Fibroblast of gingiva (primary cell): ENCODE measurements around the gene AOC1.
"Not testable (repeated sequence)": the region's sequence is repeated elsewhere in the genome, so short reads cannot be mapped to it uniquely, and the experiment has no call there.

Source experiments
- DNase-seq: peaks from one replicate; pipeline ENCODE4 v3.0.0-alpha.2; 2011; ENCODE audit warnings: low read depth

Gene AOC1, protein sequence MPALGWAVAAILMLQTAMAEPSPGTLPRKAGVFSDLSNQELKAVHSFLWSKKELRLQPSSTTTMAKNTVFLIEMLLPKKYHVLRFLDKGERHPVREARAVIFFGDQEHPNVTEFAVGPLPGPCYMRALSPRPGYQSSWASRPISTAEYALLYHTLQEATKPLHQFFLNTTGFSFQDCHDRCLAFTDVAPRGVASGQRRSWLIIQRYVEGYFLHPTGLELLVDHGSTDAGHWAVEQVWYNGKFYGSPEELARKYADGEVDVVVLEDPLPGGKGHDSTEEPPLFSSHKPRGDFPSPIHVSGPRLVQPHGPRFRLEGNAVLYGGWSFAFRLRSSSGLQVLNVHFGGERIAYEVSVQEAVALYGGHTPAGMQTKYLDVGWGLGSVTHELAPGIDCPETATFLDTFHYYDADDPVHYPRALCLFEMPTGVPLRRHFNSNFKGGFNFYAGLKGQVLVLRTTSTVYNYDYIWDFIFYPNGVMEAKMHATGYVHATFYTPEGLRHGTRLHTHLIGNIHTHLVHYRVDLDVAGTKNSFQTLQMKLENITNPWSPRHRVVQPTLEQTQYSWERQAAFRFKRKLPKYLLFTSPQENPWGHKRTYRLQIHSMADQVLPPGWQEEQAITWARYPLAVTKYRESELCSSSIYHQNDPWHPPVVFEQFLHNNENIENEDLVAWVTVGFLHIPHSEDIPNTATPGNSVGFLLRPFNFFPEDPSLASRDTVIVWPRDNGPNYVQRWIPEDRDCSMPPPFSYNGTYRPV

GRCh38 chr7:150852371-150852905 is at the start of gene AOC1:
Gene AOC1, plus strand, starts transcription at chr7:150852517. Its CDS starts 3,954 bp downstream, at chr7:150856471.
- DNase-seq: no peak

DNA sequence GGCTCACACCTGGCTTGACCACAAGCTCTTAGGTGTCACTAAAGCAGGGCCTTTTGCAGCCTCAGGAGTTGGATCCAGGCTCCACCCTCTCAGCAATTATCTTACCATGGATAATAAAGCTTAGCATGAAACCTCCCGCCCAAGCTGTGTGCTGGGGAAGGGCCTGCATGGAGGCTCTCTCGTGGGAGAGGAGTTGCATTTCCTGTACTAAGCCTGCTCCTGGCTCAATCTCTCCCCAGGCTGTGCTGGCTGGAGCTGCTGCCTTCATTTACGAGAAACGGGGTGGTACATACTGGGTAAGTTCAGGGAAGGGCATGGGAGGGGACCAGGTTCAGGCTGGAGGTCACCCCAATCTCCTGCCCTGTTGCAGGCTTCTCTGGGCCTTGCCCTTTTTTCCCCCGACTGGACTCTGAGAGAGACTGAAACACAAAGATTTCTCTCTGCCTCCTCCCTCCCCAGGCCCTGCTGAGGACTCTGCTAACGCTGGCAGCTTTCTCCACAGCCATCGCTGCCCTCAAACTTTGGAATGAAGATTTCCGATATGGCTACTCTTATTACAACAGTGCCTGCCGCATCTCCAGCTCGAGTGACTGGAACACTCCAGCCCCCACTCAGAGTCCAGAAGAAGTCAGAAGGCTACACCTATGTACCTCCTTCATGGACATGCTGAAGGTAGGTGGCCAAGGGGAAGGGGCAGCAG is 49.0 kb upstream of the AOC1 start:
- no peak for DNase-seq

GRCh38 chr7:150804802-150805201 is 47.5 kb upstream of the AOC1 start:
- no peak for DNase-seq

DNA sequence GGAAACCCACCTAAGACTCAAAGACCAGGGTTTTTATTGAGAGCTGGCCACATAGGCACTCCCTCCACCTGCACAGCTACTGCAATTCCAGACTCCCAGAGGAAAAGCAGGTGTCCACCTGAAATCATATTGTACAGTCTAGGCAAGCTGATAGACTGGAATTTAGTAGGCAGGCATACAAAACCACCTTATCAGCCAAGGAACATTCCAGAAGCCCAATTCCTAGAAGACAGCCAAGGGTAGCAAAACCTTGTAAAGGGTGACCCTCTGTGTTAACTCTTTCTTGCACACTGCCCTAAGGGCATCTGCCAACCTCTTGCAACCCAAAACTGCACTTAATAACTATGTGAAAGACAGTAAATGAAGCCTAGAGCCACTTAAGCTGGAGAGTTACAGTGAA is 46.5 kb upstream of the AOC1 start:
- DNase-seq: no peak

DNA sequence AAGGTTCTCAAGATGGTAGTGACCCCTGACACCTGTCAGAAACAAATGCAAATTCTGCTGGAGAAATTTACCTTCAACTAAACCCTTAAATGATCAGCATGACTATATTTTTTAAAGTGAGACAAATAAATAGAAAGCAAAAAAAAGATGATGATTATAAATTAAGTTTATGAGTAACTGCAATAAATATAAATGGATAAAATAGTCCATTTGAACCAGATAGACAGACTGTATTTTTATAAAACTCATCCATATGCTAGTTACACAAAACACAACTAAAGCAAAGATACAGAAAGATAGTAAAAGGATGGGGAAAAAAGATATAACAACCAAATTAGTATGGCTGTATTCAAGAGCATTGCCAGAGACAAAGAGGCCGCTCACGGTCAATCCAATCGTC is 45.9 kb upstream of the AOC1 start:
- no peak for DNase-seq

GRCh38 chr7:150806863-150807262 is 45.5 kb upstream of the AOC1 start:
- DNase-seq: no peak

GRCh38 chr7:150807616-150808438 is 44.5 kb upstream of the AOC1 start:
- DNase-seq: not testable (repeated sequence)

DNA sequence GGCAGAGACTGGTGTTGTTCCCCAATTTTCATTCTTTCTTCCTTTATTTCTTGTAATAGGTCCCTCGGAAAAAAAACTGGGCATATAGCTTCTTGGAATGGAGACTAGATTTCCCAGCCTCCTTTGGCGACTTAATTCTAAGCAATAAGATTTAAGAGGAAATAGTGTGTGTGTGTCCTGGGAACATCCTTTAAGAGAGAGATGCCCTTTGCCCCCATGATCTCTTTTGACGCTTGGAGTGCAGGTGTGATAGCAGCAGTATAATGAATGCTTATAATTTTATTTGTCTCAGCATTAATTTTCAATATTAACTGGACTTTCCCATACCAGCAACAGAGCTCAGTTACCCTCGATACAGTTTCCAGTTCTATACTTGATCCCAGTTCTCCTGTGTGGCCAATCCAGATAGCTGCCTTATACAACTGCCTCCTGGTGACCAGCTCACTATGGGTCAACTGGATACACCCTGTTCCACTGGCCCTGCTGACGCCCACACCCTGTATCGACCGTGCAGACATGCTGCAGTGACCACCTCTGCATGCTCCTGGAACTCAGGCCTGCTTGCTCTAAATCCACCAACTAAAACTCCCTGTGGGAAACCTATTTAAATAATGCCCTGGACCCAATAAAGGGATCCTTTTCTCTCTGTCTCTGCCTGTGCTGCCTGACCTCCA is 37.9 kb upstream of the AOC1 start:
- DNase-seq: no peak

DNA sequence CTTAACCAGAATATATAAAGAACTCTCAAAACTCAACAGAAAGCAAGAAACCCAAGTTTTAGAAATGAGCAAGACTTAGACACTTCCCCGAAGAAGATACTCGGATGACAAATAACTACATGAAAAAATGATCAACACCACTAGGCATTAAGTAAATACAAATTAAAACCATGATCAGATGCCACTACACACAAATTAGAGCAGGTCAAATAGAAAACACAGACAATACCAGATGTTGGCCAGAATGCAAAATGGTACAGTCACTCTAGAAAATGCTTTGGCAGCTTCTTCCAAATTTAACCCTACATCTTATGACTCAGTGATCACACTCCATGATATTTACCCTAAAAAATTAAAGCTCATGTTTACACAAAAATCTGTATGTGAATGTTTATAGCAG is 33.3 kb upstream of the AOC1 start:
- DNase-seq: no peak

GRCh38 chr7:150820148-150820547 is 32.2 kb upstream of the AOC1 start:
- no peak for DNase-seq

GRCh38 chr7:150820578-150821198 is 31.6 kb upstream of the AOC1 start:
- DNase-seq: no peak

DNA sequence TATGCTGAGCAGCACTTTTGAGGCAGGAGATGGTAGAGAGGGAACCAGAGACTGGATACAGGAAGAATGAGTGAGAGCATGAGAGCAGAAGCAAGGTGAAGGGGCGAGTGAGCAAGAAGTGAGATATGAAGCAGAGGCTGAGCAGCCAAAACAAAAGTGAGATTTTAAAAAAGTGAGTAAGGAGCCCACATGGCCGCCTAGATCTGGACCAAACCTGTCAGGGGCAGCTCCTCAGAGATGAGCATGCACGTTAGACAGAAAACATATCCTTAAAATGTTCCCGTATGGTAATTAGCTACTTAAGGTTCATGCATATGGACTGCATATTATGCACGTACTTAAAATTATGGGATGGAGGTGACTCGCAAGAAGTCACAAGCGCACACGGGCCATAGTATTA is 29.3 kb upstream of the AOC1 start:
- DNase-seq: no peak

DNA sequence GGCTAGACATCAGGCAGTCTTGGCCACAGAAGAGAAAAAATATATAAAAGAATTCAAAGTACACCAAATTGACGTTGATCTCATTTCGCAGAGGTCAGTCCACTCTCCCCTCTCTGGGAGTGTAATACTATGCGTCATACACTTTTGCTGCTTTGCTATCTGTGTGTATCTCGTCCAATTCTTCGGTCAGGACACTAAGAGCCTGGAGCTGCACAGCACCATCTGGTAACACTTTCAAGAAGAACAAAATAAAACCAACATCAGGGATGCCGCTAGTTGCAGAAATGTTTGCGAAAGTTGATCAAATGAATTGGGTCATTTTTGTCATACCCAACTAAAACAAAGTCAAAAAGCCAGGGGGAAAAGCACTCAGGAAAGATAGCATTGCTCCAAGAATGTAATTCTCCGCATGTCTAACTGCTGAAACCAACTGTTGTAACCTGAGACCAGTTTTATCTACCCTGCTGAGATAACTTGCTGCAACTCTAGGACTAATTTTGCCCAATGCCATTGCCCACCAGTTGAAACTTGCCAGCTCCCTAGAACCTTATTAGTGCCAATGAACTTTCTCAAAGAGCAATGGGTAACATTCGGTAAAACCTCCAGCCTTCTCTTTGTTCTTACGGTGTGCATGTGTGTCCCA is 28.7 kb upstream of the AOC1 start:
- DNase-seq: no peak

DNA sequence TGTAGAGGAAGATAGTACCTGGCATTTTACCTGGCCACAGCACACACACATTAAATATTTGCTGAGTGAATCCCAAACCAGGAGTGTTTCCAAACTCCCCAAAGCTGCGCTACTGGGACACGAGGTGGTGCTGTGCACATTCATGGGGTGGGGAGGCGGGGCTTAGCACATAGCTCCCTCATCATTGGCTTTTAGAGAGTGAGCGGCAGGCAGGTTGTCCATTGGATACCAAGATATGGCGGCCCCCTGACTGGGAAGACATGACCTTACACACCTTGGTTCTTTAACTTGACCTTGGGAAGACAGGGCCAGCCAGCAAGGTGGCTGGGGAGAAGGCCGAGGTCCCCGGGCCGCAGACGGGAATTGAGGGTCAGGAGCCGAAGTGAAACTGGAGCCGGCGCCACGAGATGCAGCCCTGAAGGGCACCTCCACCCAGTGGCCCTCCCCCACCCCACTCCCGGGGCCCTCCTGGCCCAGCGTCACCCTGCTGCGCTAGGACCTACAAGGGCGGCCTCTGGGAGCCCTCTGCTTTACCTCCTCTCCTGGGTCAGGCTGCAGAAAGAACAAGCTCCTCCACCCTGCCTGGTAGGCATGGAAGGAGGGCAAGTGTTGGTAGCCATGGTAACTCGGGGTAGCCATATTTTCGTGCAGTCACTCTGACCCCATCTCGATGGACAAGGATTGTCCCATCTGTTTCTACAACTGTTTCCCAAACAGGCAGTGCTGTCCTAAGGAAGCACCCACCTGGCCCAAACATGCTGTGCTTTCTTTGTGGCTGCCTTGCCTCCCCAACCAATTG is 27.7 kb upstream of the AOC1 start:
- DNase-seq: no peak

DNA sequence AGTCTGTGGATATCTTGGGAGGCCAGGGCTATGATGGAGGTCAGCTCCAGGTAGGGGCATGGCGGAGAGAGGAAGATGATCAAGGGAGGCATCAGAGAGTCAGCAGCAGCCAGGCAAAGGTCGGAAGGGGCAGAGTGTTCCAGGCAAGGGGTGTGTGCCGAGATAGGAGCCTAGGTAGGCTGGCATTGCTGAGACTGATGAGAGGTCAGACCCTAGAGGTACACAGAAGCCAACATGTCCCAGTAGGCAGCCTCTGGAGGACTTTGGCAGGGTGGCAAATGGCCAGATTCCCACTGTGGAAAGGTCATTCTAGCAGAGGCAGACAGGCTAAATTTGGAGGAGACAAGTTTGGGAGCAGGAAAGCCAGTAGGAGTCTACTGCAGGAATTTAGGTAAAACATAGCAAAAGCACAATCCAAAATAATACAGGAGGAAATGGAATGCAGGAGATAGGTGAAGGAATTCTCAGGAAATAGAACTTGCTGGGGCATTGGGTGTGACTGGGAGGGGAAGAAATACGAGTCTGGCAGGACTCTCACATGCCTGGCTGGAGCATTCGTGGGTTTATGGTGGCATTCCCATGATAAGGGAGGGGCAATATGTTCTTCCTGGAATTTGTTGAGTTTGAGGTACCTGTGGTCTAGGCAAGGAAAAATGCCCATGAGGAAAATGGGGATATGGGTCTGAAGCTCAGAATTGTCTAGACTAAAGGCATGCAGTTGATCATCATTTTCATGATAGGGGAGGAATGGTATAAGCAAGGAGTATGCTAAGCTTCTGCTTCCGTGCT is 26.1 kb upstream of the AOC1 start:
- no peak for DNase-seq

DNA sequence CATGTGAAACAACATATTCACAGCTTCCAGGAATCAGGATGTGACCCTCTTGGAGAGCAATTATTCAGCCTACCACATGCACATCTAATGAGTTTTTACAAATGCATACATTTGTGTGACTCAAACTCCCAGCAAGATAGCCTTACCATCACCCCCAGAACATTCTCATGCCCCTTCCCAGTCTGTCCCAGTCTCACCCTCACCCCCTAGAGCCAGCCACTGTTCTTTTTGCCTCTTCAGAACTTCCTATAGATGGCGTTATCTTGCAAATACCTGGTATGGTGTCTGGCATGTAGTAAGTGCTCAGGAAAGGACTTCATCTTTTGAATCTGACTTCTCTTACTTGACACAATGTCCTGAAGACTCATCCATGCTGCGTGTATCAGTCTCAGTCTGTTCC is 23.9 kb upstream of the AOC1 start:
- no peak for DNase-seq

- DNase-seq: no peak
These were observed 22.9 kb upstream of the AOC1 start for GRCh38 chr7:150829426-150829825.

DNA sequence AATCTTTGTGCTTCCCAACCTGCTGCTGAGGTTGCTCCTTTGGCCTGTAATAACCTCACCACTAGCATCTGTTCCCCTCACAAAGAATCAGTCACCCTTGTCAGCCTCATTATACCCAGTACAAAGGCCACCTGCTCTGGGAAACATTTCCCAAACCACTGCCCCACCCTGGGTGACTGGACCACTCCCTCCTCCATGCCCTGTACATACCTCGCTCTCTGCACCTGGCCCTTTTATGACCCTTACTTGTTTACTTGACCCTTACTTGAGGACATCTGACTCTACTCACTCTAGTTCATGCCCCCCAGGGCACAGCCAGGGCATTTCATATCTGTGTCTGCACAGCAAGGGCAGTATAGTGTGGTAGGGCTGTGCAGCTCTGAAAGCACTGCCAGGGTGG is 21.4 kb upstream of the AOC1 start:
- DNase-seq: no peak

- DNase-seq: no peak
These were observed 20.5 kb upstream of the AOC1 start for GRCh38 chr7:150831851-150832250.
